BLaER1 treated with 17β-estradiol and CSF1 and Interleukin-3, amounts not matched to agents 10 nM and 100 nM (cell line): ENCODE measurements around the gene POLR1E.
"Not testable (repeated sequence)": the region's sequence is repeated elsewhere in the genome, so short reads cannot be mapped to it uniquely, and the experiment has no call there.

Source experiments
- H3K27ac ChIP-seq, 11 experiments: shearing (Covaris generic); formaldehyde crosslinking; 2 replicates each; pipeline ENCODE4 v1.8.1; 2022
- H3K27me3 ChIP-seq, 11 experiments: shearing (Covaris generic); formaldehyde crosslinking; 2 replicates each; pipeline ENCODE4 v1.8.1; 2022
- H3K36me3 ChIP-seq, 11 experiments: shearing (Covaris generic); formaldehyde crosslinking; 2 replicates each; pipeline ENCODE4 v1.8.1; 2022
- H3K4me1 ChIP-seq, 10 experiments: shearing (Covaris generic); formaldehyde crosslinking; 2 replicates each; pipeline ENCODE4 v1.8.1; 2022
- H3K4me2 ChIP-seq, 11 experiments: shearing (Covaris generic); formaldehyde crosslinking; 2 replicates each; pipeline ENCODE4 v1.8.1; 2022
- H3K4me3 ChIP-seq, 10 experiments: shearing (Covaris generic); formaldehyde crosslinking; 2 replicates each; pipeline ENCODE4 v1.8.1; 2022
- H3K9ac ChIP-seq, 11 experiments: shearing (Covaris generic); formaldehyde crosslinking; 2 replicates each; pipeline ENCODE4 v1.8.1; 2022
- H3K9me3 ChIP-seq, 11 experiments: shearing (Covaris generic); formaldehyde crosslinking; replicated peaks in 1 of 11; 2 replicates each; pipeline ENCODE4 v1.8.1; 2022
- H4K20me1 ChIP-seq, 11 experiments: shearing (Covaris generic); formaldehyde crosslinking; 2 replicates each; pipeline ENCODE4 v1.8.1; 2022
- Cebpa-rat ChIP-seq, 11 experiments: shearing (Covaris generic); IDR thresholded peaks; 2 replicates each; pipeline ENCODE4 v1.8.1; 2022

POLR1E gene

DNA sequence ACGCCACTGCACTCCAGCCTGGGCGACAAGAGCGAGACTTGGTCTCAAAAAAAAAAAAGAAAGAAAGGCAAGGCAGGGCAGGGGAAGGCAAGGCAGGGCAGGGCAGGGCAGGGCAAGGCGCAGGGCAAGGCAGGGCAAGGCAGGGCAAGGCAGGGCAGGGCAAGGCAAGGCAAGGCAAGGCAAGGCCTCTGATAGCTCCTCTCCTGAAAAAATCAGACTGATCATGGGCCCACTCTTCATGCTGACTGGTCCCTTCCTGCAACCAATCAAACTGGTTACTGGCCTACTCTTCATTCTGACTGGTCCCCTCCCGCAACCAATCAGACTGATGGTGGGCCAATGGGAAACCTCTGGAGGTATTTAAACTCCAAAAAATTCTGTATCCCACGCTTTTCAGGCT is 17.1 kb upstream of the POLR1E start:
- Histone ChIP-seq H3K4me3 (no peak overlapping the region), H3K36me3 (no peaks in the 10 kb centered on the region), H4K20me1 (peaks cover 0 to 11% (median 3%) of the 10 kb centered on the region in 11 experiments; a peak in 8 of 22 replicates), H3K4me1 (peaks cover 7 to 24% (median 18%) of the 10 kb centered on the region in 10 experiments), H3K9ac (no peak overlapping the region), H3K27me3 (peaks cover 0 to 6% (median 0%) of the 10 kb centered on the region in 11 experiments; a peak in 1 of 22 replicates), H3K9me3 (peaks cover 1 to 6% (median 4%) of the 10 kb centered on the region in 11 experiments; a peak in 18 of 22 replicates), H3K4me2 (no peak overlapping the region), H3K27ac (no peak overlapping the region)
- TF ChIP-seq Cebpa-rat (IDR thresholded peaks at IDR 0.05): no peak

DNA sequence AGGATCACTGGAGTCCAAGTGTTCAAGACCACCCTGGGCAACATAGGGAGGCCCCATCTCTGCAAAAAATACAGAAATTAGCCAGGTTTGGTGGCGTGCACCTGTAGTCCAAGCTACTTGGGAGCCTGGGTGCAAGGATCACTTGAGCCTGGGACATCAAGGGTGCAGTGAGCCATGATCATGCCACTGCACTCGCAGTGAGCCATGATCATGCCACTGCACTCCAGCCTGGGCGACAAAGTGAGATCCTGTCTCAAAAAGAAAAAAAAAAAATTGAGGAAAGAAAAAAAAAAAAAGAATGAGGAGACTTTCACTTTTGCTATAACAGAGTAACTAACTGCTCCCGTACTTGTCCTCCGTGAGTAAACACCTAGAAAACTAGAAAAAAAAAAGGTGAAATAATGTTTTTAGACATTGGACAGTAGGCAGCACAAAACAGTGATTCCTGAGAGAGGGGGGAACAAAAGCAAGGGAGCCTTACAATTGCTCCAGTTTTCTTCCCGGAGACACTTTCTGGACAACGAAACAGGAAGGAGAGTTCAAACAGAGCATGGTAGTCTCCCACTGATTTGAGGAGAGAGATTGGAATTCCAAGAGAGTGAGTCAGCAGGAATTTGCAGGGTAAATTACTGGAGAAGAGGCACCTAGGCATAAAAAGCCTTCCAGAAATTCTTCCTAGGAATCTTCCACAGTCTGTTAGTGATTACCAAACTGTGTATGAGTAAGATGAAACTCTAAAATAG is 13.6 kb upstream of the POLR1E start:
- Histone ChIP-seq H3K4me2 (peak overlapping the region; percentile 16 to 69 (median 45); a peak in 18 of 22 replicates), H3K9ac (peak overlapping the region in 5 of 11 experiments; percentile 7 to 55 (median 40); a peak in 6 of 22 replicates), H4K20me1 (no peaks in the 10 kb centered on the region)

DNA sequence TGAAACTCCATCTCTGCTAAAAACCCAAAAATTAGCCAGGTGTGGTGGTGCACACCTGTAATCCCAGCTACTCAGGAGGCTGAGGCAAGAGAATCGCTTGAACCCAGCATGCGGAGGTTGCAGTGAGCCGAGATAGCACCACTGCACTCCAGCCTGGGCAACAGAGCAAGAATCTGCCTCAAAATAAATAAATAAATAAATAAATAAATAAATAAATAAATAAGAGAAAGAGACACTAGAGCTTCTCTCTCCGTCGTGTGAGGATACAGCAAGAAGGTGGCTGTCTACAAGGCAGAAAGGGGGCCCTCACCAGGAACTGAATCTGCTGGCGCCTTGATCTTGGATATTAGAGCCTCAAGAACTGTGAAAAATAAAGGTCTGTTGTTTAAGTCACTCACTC is 11.8 kb upstream of the POLR1E start:
- H3K36me3 ChIP-seq, H3K4me2 ChIP-seq, H4K20me1 ChIP-seq, H3K27me3 ChIP-seq, H3K9ac ChIP-seq, H3K4me3 ChIP-seq, H3K27ac ChIP-seq: not testable (repeated sequence)
- H3K4me1 ChIP-seq: peaks cover 0 to 11% (median 6%) of the 10 kb centered on the region in 10 experiments; a peak in 6 of 20 replicates
- H3K9me3 ChIP-seq: peaks cover 24 to 32% (median 28%) of the 10 kb centered on the region in 11 experiments

More for the DNA sequence above, 13.6 kb upstream of the POLR1E start:
- Histone ChIP-seq H3K27me3 (no peaks in the 10 kb centered on the region; a peak in 1 of 22 replicates), H3K9me3 (peaks cover 24 to 32% (median 28%) of the 10 kb centered on the region in 11 experiments), H3K27ac (peak overlapping the region in 2 of 11 experiments; percentile 4 to 43; a peak in 2 of 22 replicates), H3K36me3 (no peaks in the 10 kb centered on the region), H3K4me1 (peaks cover 0 to 12% (median 6%) of the 10 kb centered on the region in 10 experiments; a peak in 12 of 20 replicates), H3K4me3 (peak overlapping the region in 2 of 10 experiments; percentile 23 to 27; a peak in 3 of 20 replicates)
- TF ChIP-seq Cebpa-rat (IDR thresholded peaks at IDR 0.05): no peak

GRCh38 chr9:37474438-37474837 is 11.3 kb upstream of the POLR1E start:
- peaks cover 24 to 32% (median 28%) of the 10 kb centered on the region in 11 experiments for H3K9me3 ChIP-seq
- H3K27me3 ChIP-seq: no peaks in the 10 kb centered on the region
- H4K20me1 ChIP-seq: no peaks in the 10 kb centered on the region
- no peak overlapping the region for H3K4me2 ChIP-seq
- TF ChIP-seq Cebpa-rat (IDR thresholded peaks at IDR 0.05): no peak
- H3K4me1 ChIP-seq: peaks cover 0 to 11% (median 6%) of the 10 kb centered on the region in 10 experiments; a peak in 6 of 20 replicates
- H3K36me3 ChIP-seq: no peaks in the 10 kb centered on the region
- H3K27ac ChIP-seq: no peak overlapping the region
- no peak overlapping the region for H3K4me3 ChIP-seq
- no peak overlapping the region for H3K9ac ChIP-seq

GRCh38 chr9:37476930-37477329 is 8.8 kb upstream of the POLR1E start:
- Histone ChIP-seq H3K36me3 (no peaks in the 10 kb centered on the region), H3K4me1 (peaks cover 0 to 20% (median 8%) of the 10 kb centered on the region in 10 experiments; a peak in 13 of 20 replicates)

DNA sequence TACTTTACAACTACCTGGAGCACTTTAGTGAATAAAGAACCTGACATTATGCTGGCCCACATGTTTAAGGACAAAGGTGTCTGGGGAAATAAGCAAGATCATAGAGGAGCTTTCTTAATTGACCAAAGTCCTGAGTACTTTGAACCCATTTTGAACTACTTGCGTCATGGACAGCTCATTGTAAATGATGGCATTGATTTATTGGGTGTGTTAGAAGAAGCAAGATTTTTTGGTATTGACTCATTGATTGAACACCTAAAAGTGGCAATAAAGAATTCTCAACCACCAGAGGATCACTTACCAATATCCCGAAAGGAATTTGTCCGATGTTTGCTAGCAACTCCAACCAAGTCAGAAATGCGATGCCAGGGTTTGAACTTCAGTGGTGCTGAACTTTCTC is 8.3 kb upstream of the POLR1E start:
- H4K20me1 ChIP-seq, H3K4me3 ChIP-seq, H3K36me3 ChIP-seq, H3K9ac ChIP-seq, H3K27ac ChIP-seq, H3K27me3 ChIP-seq, H3K4me2 ChIP-seq: not testable (repeated sequence)
- H3K9me3 ChIP-seq: peaks cover 24 to 32% (median 28%) of the 10 kb centered on the region in 11 experiments
- peaks cover 0 to 19% (median 5%) of the 10 kb centered on the region in 10 experiments; a peak in 13 of 20 replicates for H3K4me1 ChIP-seq

More at GRCh38 chr9:37476930-37477329, 8.8 kb upstream of the POLR1E start:
- H3K4me3 ChIP-seq: no peak overlapping the region
- H3K9me3 ChIP-seq: peaks cover 24 to 32% (median 28%) of the 10 kb centered on the region in 11 experiments
- TF ChIP-seq Cebpa-rat (IDR thresholded peaks at IDR 0.05): no peak
- no peak overlapping the region for H3K4me2 ChIP-seq
- no peaks in the 10 kb centered on the region for H3K27me3 ChIP-seq
- H3K27ac ChIP-seq: no peak overlapping the region
- no peak overlapping the region for H3K9ac ChIP-seq
- no peaks in the 10 kb centered on the region for H4K20me1 ChIP-seq

GRCh38 chr9:37477987-37478619 is 7.6 kb upstream of the POLR1E start:
- Histone ChIP-seq H3K4me1 (peaks cover 0 to 16% (median 5%) of the 10 kb centered on the region in 10 experiments; a peak in 9 of 20 replicates), H3K9me3 (peaks cover 24 to 31% (median 28%) of the 10 kb centered on the region in 11 experiments)
- not testable (repeated sequence) for H3K36me3 ChIP-seq, H3K27me3 ChIP-seq, H3K4me3 ChIP-seq, H3K4me2 ChIP-seq, H3K9ac ChIP-seq, H4K20me1 ChIP-seq, H3K27ac ChIP-seq

GRCh38 chr9:37480759-37481158 is 5.0 kb upstream of the POLR1E start:
- no peak overlapping the region for H3K27ac ChIP-seq
- peaks cover 1 to 5% (median 4%) of the 10 kb centered on the region in 11 experiments; a peak in 19 of 22 replicates for H3K9me3 ChIP-seq
- no peak for TF ChIP-seq Cebpa-rat (IDR thresholded peaks at IDR 0.05)
- H3K4me1 ChIP-seq: peaks cover 4 to 23% (median 11%) of the 10 kb centered on the region in 10 experiments; a peak in 16 of 20 replicates
- no peaks in the 10 kb centered on the region for H3K27me3 ChIP-seq
- no peaks in the 10 kb centered on the region for H4K20me1 ChIP-seq
- peak overlapping the region in 3 of 11 experiments; percentile 3 to 28 (median 9); a peak in 1 of 22 replicates for H3K4me2 ChIP-seq
- H3K9ac ChIP-seq: no peak overlapping the region
- no peak overlapping the region for H3K4me3 ChIP-seq
- no peaks in the 10 kb centered on the region for H3K36me3 ChIP-seq

GRCh38 chr9:37486256-37486615 is 488 bp downstream of the POLR1E start:
- Histone ChIP-seq H3K9me3 (no peaks in the 10 kb centered on the region), H3K4me3 (peak overlapping the region; percentile 69 to 92 (median 86))

More at GRCh38 chr9:37486256-37486615, 488 bp downstream of the POLR1E start:
- Histone ChIP-seq H3K9ac (peak overlapping the region; percentile 80 to 93 (median 84)), H3K27ac (peak overlapping the region in 10 of 11 experiments; percentile 59 to 88 (median 79); a peak in 21 of 22 replicates), H3K4me1 (peaks cover 25 to 43% (median 33%) of the 10 kb centered on the region in 10 experiments), H3K4me2 (peak overlapping the region; percentile 90 to 98 (median 96)), H4K20me1 (peaks cover 0 to 32% (median 0%) of the 10 kb centered on the region in 11 experiments; a peak in 9 of 22 replicates), H3K27me3 (no peaks in the 10 kb centered on the region), H3K36me3 (peaks cover 23 to 41% (median 36%) of the 10 kb centered on the region in 11 experiments)
- TF ChIP-seq Cebpa-rat (IDR thresholded peaks at IDR 0.05): no peak
